ENCODE measurements around the gene MYO7B. TPM values are rescaled to one million over a fixed set of nuclear protein-coding genes. Genes with fewer than 3 reads are reported as not detected.

Gene MYO7B
- total RNA-seq, 1 donor from 2014 or later = 5.2 TPM

GRCh38 chr2:127575941-127576432 is 40.5 kb downstream of the MYO7B start:
- DNase-seq (no peak), ATAC-seq (no peak)
- H3K4me1 ChIP-seq = peaks cover 11% of the 10 kb centered on the region
- H3K36me3 ChIP-seq = no peaks in the 10 kb centered on the region
- no peak overlapping the region for H3K27ac ChIP-seq
- TF ChIP-seq CTCF (IDR thresholded peaks at IDR 0.05) = no peak
- H3K4me3 ChIP-seq = no peak overlapping the region
- H3K9me3 ChIP-seq = no peaks in the 10 kb centered on the region
- no peaks in the 10 kb centered on the region for H3K27me3 ChIP-seq (ENCODE audit: low read depth)
- intact Hi-C loops (cut with DNase I) = no loop called here

GRCh38 chr2:127576433-127577207 is 41.1 kb downstream of the MYO7B start:
- H3K4me3 ChIP-seq = no peak overlapping the region

GRCh38 chr2:127577208-127577475 is 41.7 kb downstream of the MYO7B start:
- Histone ChIP-seq H3K36me3 (no peaks in the 10 kb centered on the region), H3K27ac (no peak overlapping the region), H3K4me3 (no peak overlapping the region), H3K27me3 (ENCODE audit: low read depth) (no peaks in the 10 kb centered on the region), H3K4me1 (peaks cover 11% of the 10 kb centered on the region), H3K9me3 (no peaks in the 10 kb centered on the region)
- DNase-seq = no peak
- no peak for TF ChIP-seq CTCF (IDR thresholded peaks at IDR 0.05)
- intact Hi-C loops (cut with DNase I) = no loop called here
- ATAC-seq = no peak

More at GRCh38 chr2:127576433-127577207, 41.1 kb downstream of the MYO7B start:
- DNase-seq (no peak), ATAC-seq (peak; percentile 42 to 58)
- Histone ChIP-seq H3K27me3 (ENCODE audit: low read depth) (no peaks in the 10 kb centered on the region), H3K27ac (no peak overlapping the region), H3K36me3 (no peaks in the 10 kb centered on the region), H3K9me3 (no peaks in the 10 kb centered on the region), H3K4me1 (peaks cover 11% of the 10 kb centered on the region)
- TF ChIP-seq CTCF (IDR thresholded peaks at IDR 0.05) = no peak
- intact Hi-C loops (cut with DNase I) = no loop called here

- Histone ChIP-seq H3K9me3 (no peaks in the 10 kb centered on the region), H3K27me3 (ENCODE audit: low read depth) (no peaks in the 10 kb centered on the region), H3K36me3 (no peaks in the 10 kb centered on the region), H3K4me3 (no peak overlapping the region), H3K27ac (no peak overlapping the region), H3K4me1 (peaks cover 11% of the 10 kb centered on the region)
- DNase-seq (no peak), ATAC-seq (no peak)
- no peak for TF ChIP-seq CTCF (IDR thresholded peaks at IDR 0.05)
- intact Hi-C loops (cut with DNase I) = no loop called here
Observed at GRCh38 chr2:127577503-127577902, 42.0 kb downstream of the MYO7B start.

GRCh38 chr2:127577973-127578372 is 42.5 kb downstream of the MYO7B start:
- peaks cover 11% of the 10 kb centered on the region for H3K4me1 ChIP-seq
- intact Hi-C loops (cut with DNase I) = no loop called here
- H3K27ac ChIP-seq = no peak overlapping the region
- ATAC-seq = no peak
- no peaks in the 10 kb centered on the region for H3K36me3 ChIP-seq
- no peaks in the 10 kb centered on the region for H3K9me3 ChIP-seq
- TF ChIP-seq CTCF (IDR thresholded peaks at IDR 0.05) = no peak
- H3K4me3 ChIP-seq = no peak overlapping the region
- no peaks in the 10 kb centered on the region for H3K27me3 ChIP-seq (ENCODE audit: low read depth)
- DNase-seq = no peak
